ENCODE measurements around the gene RABL6. TPM values are rescaled to one million over a fixed set of nuclear protein-coding genes. Genes with fewer than 3 reads are reported as not detected.
"Not testable (repeated sequence)": the region's sequence is repeated elsewhere in the genome, so short reads cannot be mapped to it uniquely, and the experiment has no call there.

Gene RABL6
- polyA plus RNA-seq, 1 donor = 62.6 TPM

DNA sequence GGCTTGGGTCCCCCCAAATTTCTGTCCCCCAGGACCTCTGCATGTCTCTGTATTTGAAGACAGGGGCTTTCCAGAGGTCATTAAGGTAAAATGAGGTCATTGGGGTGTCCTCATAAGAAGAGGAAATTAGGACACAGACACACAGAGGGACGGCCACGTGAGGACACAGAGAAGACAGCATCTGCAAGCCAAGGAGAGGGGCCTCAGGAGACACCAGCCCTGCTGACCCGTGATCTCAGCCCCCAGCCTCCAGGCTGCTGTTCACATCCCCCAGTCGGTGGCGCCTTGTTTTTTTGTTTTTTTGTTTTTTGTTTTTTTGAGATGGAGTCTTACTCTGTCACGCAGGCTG is 12.8 kb upstream of the RABL6 start:
- DNase-seq = no peak

DNA sequence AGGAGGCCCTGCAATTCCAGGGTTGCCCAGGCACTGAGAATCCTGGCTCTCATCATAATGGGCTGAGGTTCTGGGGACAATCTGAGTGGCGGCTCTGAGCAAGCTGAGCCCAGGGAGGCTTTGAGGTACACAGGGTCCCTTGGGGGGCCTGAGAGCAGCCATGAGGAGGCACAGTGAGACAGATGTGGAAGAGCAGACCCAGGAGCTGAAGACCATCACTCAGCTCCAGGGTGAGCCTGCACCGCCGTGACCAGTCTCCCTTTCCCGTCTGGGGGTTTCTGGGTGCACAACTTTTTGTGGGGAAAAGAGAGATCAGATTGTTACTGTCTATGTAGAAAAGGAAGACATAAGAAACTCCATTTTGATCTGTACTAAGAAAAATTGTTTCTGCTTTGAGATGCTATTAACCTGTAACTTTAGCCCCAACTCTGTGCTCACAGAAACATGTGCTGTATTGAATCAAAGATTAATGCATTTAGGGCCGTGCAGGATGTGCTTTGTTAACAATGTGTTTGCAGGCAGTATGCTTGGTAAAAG is 11.4 kb upstream of the RABL6 start, which contains the start of gene CCDC183:
Gene CCDC183 (plus strand): TSS at position 101 of the 537 bp plus-strand sequence. CDS start 60 bp downstream, at position 161.
- no peak for DNase-seq

DNA sequence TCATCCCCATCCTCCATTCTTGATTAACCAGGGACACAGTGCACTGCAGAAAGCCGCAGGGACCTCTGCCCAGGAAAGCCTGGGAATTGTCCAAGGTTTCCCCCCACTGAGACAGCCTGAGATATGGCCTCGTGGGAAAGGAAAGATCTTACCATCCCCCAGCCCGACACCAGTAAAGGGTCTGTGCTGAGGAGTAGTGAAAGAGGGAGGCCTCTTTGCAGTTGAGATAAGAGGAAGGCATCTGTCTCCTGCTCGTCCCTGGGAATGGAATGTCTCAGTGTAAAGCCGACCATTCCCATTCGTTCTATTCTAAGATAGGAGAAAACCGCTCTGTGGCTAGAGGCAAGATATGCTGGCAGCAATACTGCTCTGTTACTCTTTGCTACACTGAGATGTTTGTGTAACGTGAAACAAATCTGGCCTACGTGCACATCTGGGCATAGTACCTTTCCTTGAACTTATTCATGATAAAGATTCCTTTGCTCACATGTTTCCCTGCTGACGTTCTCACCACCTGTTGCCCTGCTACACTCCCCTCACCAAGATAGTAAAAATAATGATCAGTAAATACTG is 10.9 kb upstream of the RABL6 start:
- DNase-seq = not testable (repeated sequence)

DNA sequence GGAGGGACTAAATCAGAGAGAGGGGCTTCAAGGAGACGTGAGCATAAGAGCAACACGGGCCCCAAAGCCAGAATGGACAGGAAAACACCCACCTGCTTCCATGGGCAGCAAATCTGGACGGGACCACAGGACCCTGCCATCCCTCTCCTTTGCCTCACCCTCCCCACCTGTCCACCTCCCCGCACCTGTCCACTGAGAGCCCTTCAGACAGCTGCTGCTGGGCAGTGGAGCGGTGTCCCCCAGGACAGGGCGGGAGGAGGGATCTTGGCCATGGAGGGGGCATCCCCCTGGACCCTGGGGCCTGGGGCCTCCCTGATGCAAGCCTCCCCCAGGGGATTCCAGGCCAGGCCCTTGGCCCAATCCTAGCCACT is 9.1 kb upstream of the RABL6 start:
- no peak for DNase-seq

DNA sequence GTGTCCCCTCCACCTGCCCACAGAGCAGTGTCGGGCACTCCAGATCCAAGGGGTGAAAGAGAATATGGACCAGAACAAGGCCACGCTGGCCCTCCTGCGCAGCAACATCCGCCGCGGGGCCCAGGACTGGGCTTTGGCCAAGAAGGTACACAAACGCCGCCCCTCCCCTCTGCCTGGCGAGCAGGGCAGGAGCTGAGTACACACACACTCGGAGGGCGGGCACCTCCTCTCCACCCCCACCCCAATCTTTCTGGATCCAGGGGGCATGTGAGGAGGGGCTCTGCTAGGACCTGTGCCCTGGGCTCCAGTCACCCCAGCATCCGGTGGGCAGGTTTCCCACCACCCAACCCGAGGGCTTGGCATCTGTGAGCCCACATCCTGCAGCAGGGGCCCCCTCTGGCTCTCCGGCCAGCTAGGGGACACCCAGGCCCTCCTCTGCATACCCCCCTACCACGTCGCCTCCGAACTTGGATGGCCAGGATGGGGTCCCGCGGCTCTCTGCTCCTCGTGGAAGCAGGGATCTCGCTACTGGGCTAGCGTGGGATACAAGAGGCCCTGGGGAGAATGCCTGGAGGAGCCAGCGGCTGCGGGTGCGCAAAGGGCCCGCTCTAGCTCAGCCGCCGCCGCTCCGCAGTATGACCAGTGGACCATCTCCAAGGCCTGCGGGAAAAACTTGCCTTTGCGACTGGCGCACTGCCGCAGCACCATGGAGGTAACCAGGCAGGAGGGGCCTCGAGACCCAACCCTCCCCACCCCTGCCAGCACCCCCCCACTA is 8.5 kb upstream of the RABL6 start:
- DNase-seq = no peak

DNA sequence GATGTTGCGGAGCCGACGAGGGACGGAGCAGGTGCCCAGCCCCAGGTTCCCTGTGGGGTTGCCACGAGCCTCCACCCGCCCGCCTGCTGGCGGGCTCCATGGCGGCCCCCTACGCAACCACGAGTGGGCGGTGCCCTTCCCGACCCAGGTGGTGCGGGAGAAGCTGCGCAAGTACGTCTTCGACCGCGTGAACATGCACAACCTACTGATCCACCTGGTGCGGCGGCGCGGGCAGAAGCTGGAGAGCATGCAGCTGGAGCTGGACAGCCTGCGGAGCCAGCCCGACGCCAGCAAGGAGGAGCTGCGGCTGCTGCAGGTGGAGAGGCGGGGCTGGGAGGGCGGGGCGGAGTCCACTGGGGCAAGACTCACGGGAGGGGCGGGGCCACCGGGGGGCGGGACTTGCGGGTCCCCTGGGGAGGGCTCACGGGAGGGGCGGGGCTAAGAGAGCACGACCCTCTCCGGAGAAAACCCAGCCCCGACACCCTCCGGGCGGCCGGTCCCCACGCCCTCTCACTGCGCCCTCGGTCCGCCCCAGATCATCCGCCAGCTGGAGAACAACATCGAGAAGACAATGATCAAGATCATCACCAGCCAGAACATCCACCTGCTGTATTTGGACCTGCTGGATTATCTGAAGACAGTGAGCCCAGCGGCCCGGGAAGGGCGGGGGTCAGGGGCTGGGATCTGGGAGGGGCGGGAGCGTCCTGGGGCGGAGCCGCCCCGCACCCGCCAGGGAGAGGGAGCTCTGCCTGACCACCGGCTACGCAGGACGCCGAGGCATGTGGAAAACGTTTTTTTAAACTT is 7.7 kb upstream of the RABL6 start:
- DNase-seq = no peak

DNA sequence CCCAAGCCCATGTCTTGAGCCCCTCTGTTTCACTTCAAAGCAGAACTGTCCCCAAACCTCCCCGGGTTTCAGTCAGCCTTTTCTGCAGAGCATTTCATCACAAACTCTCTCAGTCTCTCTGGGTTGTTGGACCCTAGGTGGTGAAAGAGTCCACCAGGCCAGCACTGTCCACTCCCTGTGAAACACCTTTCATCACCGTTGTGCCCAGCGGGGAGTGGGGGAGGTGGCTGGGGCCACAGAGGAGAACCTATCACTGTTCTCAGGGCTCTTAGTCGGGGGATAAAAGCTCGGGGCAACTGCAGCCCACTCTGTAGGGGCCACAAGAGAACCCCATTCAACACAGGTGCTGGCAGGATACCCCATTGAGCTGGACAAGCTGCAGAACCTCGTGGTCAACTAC is 5.4 kb upstream of the RABL6 start:
- DNase-seq = no peak

DNA sequence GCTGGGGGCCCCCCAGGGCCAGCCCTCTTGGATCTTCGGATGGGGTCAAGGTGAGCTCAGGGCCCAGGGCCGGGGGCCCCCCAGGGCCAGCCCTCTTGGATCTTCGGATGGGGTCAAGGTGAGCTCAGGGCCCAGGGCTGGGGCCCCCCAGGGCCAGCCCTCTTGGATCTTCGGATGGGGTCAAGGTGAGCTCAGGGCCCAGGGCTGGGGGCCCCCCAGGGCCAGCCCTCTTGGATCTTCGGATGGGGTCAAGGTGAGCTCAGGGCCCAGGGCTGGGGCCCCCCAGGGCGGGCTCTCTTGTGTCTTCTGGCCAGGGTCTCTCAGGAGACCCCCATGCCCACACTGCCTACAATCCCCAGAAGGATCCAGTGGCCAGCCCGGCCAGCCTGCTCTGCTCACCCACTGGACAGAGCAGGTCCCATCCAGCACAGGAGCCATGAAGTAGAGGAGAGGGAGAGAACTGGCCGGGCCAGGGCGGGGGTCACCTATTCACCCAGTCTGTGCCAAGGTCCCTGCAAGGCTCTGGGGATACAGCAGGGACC is 4.7 kb upstream of the RABL6 start:
- DNase-seq = not testable (repeated sequence)

DNA sequence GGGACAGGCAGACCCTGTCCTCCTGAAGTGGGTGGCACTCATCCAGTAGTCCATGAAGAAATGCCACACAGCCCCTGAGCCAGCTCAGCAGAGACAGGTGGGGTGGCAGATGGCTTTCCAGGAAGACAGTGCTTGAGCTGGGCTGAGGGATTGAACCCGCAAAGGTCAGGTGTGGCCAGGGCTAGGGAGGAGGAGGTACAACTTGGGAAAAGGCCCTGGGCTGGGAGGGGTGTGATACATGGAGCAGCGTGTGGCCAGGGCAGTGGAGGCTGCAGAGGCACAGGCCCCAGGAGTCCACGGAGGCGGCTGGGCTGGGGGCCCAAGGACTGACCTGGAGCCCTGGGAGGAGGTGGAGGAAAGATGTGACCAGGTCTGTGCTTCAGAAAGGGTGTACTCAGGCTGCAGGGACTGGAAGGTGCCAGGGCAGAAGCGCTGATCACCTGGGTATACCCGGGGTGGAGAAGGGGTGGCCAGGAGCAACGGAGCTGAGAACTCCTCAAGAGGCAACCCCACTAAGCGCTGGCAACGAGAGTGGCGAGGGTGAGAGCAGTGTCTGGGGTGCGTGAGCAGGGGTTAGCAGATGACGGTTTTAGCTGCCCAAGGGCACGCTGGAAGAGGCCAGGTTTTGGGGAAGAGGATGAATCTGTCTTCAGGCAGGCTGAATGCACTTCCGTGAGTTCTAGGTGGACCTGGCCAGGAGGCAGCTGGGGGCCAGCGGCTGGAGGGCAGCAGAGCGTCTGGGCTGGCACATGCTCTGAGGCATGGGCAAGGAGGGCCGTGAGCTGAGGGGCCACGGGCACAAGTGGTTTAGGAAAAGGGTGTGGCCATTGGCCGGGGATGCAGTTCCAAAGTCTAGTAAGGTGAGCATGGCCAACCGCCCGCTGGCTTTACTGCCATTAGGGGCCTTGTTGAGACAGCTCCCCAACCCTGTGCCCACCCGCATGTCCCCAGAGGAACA is 3.9 kb upstream of the RABL6 start:
- no peak for DNase-seq

DNA sequence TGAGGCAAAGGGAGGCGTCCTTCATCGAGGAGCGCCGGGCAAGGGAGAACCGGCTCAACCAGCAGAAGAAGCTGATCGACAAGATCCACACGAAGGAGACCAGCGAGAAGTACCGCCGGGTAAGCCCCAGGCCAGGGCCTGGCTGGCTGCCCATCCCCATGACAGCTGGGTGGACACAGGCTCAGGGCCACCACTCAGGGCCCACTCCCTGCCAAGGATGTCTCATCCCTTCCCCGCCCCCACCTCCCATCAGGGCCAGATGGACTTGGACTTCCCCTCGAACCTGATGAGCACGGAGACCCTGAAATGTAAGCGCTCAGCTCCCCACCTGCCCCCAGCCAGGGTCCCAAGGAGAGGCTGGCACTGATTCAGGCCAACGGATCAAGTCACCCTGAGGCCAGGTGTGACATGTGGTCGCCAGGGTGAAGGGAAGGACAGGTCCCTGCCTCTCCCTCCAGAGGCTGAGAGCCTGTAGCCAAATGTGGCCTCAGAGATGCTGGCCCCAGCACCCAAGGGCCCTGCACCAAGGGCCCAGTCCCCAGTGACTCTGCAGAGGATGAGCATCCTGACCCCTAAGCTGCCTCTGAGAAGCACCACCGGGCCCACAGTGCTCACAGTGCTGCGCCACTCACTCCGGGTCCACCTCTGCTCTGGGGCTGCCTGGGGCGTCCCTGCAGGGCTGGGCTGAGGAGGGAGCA is 3.1 kb upstream of the RABL6 start:
- no peak for DNase-seq

DNA sequence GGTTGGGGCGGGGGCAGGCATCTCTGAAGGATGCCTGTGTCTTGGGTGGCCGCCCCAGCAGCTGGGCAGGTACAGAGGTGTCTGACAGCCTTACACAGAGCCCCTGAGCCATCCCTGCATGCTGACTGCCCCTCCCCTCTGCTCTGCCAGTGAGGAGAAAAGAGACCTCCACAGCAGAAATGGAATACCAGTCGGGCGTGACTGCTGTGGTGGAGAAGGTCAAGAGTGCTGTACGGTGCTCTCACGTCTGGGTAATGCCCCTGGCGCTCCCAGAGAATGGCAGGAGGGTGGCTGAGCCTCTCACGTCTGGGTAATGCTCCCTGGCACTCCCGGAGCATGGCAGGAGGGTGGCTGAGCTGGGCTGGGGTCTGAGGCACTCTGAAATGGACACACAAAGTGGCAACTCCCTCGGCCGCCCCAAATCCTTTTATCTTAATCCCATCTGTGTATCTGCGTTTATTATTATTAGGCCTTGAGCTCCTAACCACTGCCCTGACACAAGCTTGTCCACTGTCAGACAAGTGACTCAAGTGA is 2.5 kb upstream of the RABL6 start:
- DNase-seq = no peak

DNA sequence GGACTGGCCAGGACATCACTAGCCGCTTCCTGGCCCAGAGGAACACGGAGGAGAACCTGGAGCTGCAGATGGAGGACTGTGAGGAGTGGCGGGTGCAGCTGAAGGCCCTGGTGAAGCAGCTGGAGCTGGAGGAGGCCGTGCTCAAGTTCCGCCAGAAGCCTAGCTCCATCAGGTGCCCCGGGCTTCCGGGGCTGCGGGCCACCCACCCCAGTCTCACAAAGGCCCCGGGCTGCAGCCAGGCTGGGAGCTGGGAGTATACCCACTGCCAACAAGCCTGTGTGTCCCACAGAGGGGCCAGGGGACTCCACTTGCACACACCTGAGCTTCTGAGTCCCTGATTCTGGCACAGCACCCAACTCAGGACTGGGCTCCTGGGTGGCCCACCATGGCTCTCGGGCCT is 1.7 kb upstream of the RABL6 start:
- DNase-seq = no peak

DNA sequence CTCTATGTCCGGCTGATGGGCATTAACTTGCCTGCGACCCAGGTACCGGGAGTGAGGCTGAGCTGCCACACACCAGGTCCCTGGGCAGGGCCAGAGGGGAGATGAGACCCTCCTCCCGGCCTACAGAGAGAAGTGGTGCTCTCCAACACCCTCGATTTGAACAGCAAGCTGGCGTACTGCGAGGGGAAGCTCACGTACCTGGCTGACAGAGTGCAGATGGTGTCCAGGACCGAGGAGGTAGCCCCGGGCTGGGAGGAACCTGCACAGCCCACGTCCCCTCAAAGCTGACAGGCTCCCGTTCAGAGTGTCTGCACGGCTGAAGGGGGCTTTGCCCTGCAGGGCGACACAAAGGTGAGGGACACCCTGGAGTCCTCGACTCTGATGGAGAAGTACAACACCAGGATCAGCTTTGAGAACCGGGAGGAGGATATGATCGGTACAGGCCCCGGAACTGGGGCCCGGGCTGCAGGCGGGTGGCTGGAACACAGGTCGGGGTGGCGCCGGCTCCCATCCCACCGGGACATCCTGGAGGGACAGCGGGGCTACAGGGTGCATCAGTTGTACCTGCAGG is 1.0 kb upstream of the RABL6 start:
- no peak for DNase-seq

DNA sequence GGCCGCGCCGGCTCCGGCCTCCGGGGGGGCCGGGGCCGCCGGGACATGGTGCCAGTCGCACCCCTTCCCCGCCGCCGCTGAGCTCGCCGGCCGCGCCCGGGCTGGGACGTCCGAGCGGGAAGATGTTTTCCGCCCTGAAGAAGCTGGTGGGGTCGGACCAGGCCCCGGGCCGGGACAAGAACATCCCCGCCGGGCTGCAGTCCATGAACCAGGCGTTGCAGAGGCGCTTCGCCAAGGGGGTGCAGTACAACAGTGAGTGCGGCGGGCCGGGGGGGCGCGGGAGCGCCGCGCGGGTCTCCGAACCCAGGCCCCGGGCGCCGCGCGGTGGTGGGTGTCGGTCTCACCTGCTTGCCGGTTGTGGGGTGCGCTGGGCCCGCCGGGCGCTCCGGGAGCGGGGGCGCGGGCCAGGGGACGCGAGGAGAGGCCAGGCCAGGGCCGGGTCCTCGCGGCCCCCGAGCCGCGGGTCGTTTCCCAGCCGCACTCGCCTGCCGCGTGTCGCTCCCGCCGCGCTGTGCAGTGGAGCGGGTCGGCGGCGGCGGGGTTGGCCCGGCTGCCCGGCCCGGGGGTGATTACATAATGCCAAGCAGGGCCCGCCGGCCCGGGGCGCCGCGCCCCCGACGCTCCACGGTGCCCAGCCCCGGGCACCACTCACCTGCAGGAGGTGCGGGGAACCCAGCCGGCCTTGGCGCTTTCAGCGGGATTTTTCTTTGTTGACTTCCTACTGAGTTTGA is 492 bp downstream of the RABL6 start:
- DNase-seq = no peak

DNA sequence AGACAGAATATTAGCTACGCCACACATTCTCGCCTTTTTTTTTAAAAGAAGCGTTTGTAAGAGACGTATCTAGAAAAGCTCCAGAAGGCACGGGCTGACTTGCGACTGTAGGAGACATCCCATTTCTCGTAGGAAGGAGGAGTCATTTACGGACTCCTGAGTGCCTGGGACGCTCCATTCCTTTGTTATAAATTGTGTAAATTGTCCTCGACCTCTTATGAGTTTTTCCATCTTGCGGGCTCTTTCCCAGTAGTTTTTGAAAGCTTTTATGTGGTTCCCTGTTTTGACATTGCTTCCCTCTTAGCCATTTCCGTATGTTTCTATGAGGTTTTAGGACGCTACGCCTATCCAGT is 1.0 kb downstream of the RABL6 start:
- no peak for DNase-seq

DNA sequence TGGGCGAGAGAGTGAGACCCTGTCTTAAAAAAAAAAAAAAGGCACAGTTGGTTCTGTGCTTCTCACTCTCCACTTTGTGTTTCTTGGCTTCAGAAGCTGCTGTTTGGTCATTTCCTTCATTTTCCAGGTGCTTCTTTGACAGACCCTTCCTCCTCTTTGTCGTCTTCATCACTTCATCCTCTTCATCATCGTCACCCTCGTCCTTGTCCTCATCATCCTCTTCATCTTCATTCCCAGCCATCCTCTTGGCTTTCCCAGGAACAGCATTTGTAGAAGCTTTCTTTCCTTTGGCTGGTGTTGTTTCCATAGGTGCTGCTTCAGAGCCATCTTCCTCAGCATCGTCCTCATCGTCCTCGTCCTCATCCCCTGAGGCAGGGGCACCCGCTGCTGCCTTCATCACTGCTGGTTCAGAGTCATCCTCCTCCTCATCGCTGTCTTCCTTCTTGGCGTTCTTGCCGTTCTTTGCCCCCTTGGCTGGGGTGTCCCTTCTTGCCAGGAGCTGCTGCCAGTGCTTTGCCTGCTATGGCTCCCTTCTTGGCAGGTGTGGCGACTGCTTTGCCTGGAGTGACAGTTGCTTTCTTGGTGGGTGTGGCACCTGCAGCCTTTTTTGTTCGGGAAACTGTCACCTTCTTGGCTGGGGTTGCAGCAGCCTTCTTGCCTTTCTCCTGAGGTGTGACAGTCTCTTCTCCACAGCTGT is 7.1 kb downstream of the RABL6 start:
- no peak for DNase-seq

DNA sequence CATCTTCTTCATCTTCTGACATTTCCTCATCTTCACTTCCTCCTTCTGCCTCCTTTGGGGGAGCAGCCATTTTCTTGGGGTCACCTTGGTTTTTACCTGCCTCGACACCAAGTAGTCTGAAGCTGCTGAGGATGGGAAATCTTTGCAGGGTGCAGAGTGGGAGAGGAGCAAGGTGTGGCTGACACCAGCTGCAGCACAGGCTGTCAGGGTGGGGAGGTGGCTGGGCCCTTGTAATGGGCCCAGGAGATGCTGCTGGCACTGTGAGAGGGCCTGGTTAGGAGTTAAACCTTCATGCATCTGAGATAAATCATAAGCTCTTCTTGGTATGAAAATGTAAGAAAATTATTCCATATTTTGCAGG is 7.7 kb downstream of the RABL6 start:
- DNase-seq = no peak

DNA sequence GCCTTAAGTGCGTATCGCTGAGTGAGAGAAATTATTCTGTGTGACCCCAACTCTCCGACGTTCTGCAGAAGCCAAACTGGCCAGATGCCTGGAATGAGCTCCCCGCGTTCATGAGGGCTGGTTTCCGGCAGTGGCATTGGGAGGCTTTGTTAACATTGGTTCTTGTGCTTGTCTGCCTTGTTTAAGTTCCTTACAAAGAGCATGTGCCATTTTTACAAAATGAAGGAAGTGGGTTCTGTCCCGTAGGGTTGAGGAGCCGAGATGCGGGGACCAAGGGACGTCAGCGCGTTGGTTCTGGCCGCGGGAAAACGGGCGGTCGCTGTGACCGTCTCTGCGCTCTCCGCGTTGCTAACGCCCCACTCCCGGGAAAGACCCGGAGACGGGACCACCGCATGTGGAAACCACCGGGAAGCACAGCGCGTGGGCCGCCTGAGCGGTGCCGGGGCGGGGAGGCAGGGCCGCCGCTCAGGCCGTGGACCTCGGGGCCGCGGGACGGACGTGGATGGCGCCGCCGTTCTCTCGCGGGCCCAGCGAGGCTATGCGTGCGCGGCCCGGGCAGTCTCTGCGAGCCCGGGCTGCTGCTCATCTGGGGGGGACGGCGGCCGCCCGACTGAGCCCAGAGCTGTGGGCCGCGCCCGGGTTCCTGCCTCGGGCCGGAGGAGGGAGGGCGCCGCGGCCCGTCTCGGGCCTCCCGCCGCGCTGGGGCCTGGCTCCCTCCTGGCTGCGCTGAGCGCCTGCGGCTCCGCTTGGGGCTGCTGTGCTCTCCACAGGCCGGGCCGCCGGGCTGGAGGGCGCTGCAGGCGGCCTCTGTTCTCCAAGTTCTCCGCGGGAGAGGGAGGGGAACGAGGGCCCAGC is 13.4 kb downstream of the RABL6 start:
- DNase-seq = no peak
